T-helper 2 cell treated with Interferon-gamma antibody and Interleukin-4, amounts not matched to agents 100 ng/mL and 5 ng/mL, for 36 hours (primary cell): ENCODE measurements around the gene MMEL1. TPM values are rescaled to one million over a fixed set of nuclear protein-coding genes. Genes with fewer than 3 reads are reported as not detected.
"Not testable (repeated sequence)": the region's sequence is repeated elsewhere in the genome, so short reads cannot be mapped to it uniquely, and the experiment has no call there.

ENCODE experiments used
- intact Hi-C: fragments of 100-400 bp; cut with micrococcal nuclease; formaldehyde crosslinking; loops from one replicate; pipeline ENCODE4 v1.15.1; 2023
- total RNA-seq: library from RNA; stranded (reverse); gene quantifications from 2 replicates; pipeline ENCODE4 v1.2.3, GENCODE V29; 2022

MMEL1 gene
- total RNA-seq, 1 donor from 2014 or later = 0.95 TPM

DNA sequence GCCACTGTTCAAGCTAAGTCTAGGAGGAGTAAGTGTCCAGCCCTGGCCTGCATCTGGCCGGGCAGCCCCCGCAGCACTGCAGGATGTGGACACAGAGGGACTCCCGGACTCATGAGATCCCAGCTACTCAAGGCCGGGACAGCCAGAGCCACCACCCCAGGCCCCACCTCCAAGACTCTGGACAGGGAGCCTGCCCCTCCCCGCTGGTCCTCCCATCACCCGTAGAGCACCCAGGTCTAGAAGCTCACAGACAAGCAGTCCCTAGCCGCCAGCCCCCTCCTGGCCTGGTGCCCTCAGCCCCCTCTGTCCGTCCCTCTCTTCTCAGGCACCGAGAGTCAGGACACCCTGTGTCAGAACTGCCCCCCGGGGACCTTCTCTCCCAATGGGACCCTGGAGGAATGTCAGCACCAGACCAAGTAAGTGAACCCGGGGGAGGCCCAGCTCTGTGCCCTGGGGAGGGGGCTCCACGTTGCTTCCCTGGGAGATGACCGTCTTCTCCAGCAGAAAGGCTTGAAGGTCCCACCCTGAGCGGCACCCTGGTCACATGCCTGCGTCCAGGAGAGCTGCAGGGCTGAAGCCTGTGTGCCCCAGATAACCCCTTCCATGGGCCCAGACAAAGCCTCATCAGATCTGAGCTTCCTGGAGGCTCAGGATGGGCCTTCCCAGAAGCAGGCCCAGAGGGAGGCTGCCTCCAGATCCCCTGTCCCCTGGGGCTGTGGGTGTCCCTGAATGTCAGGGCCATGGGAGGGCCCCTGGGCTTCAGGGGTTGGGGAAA is 72.3 kb downstream of the MMEL1 start:
- intact Hi-C loops = no loop called here

DNA sequence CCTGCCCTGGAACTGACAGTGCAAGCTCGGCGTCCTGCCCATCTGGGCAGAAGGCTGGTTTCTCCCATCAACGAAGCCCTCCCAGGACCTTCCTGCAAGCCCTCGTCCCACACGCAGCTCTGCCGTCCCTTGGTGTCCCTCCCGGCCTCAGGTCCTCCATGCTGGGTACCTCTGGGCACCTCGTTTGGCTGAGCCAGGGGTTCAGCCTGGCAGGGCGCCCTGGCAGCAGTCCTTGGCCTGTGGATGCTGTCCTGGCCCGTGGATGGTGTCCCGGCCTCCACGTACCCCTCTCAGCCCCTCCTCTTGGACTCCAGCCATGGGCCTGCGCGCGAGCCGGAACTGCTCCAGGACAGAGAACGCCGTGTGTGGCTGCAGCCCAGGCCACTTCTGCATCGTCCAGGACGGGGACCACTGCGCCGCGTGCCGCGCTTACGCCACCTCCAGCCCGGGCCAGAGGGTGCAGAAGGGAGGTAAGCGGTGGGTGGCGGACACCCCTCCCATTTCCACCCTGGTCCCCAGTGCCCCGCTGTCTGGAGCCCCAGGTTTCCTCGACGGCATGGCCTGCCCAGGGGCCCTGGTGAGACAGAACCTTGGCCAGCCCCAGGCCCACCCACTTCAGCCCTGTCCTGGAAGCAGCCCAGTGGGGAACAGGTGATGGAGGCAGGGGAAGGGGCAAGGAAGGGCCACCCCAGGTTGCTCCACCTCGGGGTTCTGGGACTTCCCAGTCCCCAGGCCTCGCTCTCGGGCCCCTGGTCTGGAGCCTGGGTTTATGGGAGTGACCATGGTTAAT is 73.1 kb downstream of the MMEL1 start:
- intact Hi-C loops = no loop called here

DNA sequence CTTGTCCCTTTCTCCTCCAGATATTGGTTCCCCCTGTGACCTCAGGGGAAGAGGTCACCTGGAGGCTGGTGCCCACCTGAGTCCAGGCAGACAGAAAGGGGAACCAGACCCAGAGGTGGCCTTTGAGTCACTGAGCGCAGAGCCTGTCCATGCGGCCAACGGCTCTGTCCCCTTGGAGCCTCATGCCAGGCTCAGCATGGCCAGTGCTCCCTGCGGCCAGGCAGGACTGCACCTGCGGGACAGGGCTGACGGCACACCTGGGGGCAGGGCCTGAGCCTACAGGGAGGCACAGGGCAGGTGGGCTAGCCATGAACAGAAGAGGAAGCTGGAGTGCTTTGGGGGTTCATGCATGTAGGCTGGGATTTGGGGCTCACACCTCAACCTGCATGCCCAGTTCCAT is 74.0 kb downstream of the MMEL1 start:
- intact Hi-C loops = no loop called here

DNA sequence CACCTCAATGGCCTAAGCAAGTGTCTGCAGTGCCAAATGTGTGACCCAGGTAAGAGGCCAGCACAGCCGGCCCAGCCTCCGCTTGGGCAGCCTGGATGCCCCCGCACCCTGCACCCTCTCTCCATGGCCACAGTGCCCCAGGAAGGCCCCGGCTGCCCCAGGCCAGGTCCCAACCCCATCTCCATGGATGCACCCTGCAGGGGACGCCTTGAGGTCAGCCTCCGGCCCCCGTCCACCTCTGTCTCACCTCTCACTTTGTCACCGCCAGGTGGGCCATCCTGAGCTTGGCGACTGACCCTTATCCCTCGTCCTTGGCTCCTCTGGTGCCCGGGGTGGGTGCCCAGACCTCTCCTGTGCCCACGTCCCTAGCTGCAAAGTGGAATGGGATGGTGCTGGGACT is 74.4 kb downstream of the MMEL1 start:
- intact Hi-C loops = no loop called here

DNA sequence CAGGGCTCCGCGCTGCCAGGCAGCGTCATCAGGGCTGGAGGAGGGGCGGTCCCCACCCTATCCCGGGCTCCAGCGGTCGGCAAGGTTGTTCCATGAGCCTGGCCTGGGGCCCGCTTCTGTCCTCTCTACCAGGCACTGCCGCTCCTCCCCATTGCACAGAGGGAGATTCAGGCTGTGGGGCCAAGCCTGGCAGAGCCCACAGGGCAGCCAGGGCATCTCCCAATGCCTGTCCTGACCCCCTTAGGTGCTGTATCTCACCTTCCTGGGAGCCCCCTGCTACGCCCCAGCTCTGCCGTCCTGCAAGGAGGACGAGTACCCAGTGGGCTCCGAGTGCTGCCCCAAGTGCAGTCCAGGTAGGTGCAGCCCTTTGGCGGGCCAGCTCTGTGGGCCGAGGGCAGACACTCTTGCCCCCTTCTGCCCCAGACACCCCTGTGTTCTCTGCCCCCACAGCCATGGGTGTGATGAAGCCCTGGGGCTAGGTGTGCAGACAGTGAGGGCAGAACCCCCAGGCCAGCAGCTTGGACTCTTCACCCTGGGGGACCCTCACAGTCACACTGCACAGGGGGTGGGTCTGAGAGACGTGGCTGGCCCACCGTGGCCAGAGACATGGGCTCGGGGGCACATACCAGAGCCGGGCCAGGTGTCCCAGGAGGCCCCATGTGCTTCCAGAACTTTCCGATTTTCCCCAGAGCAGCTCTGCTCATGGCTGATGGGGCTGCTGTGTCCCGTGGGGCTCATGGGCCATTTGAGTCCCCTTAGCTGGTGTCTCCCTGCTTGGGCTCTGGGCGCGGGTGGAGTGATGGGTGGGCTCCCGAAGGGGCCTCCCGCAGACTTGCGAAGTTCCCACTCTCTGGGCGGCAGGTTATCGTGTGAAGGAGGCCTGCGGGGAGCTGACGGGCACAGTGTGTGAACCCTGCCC is 75.1 kb downstream of the MMEL1 start:
- intact Hi-C loops = no loop called here

DNA sequence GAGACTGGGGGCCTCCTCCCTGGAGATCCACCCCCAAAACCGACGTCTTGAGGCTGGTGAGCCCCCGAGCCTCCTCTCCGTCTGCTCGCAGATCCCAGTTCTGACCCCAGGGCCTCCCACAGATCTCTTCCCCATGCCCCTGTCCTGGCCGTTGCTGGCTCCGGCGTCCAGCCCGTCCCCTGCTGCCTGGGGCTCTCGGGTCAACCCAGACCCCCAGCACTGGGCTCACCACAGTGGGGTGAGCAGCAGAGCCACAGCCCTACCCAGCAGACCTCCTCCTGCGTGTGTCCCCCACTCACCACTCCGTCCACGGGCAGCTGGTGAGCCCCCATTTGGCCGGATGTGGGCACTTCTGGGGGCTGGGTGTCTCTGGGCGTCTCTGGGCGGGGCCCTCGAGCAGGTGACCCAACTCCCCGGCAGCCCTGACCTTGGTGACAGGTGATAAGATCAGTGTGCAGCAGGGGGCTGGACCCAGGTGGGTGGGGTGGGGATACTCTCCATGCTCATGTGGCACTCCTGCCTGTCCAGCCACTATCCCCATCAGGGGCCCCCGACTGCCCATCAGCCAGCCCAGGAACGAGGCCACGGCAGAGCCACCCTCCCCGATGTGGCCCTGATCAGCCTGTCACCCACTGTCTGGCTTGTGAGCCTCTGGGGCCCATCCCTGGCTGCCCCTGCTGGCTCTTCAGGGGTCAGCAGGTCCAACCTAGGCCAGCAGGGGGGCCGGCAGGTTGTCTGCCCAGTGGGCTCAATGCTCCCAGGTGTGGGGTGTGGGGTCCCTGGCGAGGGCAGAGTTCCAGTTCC is 75.9 kb downstream of the MMEL1 start:
- intact Hi-C loops = loop anchor here (1.0 kb wide), 2 partner anchors 9 to 21 kb away; no protein-coding TSS in a partner anchor

DNA sequence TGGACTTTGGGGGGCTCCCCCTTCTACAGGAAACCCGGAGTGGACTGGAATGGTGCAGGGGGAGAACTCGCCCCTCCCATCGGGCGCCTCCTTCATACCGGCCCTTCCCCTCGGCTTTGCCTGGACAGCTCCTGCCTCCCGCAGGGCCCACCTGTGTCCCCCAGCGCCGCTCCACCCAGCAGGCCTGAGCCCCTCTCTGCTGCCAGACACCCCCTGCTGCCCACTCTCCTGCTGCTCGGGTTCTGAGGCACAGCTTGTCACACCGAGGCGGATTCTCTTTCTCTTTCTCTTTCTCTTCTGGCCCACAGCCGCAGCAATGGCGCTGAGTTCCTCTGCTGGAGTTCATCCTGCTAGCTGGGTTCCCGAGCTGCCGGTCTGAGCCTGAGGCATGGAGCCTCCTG is 76.5 kb downstream of the MMEL1 start, which contains the start of gene TNFRSF14:
TSS of gene TNFRSF14 (plus strand) at position 95 of the 401 bp plus-strand sequence. CDS start at position 389, 294 bp downstream.
- intact Hi-C loops = loop anchor here (1.0 kb wide), 2 partner anchors 8 to 22 kb away; no protein-coding TSS in a partner anchor

DNA sequence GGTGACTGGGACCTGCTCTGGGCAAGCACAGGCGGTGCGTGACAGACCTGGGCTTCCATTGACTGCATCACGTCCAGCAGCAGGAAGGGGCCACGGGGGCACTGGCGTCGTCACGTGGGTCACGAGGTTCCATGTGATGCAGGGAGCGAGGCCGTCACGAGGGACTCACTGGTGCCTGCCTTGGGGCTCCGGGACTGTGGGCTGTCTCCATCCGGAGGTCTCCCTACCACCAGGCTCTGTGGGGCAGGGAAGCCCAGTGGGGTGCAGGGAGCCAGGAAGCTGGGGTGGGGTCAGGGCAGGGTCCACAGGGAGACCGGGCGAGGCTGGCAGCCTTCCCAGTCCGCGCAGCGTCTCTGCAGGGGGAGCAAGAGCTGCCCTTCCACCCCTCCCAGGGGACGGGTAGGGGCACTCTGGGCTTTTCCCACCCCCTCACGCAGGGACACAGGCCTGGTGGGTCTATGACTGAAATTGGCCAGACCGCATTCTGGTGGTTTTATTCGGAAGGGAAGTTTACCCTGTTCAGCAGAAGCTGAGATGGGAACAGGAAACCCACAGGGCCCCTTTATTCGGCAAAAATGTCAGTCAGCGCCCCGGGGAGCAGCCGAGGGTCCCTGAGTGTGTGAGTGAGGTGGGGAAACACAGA is 77.1 kb downstream of the MMEL1 start:
- intact Hi-C loops = loop anchor here (1.0 kb wide), 3 partner anchors 7 to 31 kb away; partner anchors contain the start of gene PRXL2B

DNA sequence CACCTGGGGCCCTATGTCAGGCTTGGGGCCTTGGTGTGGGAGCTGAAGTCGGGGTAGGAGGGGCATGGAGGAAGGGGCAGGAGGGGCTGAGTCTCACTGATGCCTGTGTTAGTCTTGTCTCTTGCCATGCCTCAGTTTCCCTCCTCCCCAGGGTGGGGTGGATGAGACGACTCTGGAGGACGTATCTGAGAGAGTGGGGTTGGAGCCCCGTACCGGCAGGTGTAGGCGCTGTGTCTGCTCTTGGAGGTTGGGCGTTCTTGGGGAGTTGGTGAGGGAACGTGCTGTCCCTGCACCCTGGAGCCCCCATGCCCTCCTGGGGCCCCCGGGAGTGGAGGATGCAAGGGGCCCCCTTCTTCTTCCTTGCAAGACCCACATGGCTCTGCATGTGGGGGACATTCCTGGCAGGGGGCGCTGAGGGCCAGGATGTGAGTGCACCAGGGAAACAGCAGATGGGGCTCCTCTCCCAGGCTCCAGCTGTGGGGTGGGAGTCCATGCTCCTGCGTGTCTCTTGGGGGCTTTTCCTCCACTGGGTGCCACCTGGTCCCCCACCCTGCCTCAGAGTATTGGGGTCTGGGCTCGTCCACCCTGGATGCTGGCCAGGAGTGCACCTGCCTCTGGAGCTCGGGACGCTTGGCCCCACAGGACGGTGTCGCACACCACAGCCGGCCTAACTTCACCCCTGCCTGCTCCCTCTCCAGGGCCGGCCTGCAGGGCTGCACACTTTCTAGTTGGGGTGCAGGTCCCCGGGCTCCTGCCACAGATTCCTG is 78.0 kb downstream of the MMEL1 start:
- intact Hi-C loops = loop anchor here (1.0 kb wide), 1 partner anchor 31 kb away; the partner anchor contains the start of gene PRXL2B

DNA sequence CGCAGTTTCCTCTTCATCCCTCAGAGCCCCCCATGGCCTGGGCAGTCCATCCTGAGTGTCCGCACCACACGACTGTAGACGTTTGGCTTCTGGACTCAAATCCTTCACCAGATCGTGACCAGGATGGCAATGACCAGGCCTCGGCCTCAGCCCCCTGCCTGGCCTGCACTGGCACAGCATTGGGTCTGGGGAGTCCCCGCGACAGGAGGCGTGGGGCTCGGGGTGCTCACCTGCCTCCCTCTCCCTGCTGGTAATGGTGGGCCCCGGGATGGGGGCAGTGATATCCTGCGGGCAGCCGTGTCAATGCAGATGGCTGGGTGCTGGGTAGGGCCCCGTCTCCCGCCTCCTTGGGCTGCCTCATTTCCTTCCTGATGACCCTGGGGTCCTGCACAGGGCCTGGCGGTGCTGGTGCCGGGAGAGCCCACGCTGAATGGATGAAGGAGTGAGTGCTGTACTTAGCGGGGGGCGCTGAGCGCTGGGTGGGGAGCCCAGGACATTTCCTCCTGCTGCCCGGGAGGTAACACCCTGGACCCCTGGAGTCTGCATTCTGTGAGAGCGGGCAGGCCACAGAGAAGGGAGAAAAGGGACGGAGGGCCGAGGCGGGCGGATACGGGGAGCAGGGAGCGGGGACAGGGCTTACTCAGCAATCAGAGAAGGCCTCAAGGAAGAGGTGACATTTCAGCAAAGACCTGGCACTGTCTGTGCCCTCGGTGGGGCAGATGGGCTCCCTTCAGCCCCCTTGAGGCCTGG is 78.8 kb downstream of the MMEL1 start:
- intact Hi-C loops = no loop called here

DNA sequence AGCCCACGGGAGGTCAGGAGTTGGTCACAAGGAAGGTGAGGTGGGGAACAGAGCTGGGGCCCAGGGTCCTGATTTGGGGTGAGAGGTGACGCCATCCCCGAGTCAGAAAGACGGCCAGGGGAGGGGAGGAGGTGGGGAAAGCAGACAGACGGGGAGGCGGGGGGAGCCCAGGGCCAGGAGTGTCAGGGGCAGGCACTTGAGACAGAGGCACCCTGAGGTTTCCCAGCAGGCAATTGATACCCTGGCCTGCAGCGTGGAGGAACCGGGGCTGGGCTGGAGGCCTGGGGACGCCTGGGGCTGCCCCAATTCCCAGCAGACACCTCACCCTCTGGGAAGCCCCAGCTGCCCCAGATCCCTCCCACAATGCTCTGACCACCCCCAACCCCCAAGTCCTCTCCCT is 79.7 kb downstream of the MMEL1 start:
- intact Hi-C loops = not testable (repeated sequence)

DNA sequence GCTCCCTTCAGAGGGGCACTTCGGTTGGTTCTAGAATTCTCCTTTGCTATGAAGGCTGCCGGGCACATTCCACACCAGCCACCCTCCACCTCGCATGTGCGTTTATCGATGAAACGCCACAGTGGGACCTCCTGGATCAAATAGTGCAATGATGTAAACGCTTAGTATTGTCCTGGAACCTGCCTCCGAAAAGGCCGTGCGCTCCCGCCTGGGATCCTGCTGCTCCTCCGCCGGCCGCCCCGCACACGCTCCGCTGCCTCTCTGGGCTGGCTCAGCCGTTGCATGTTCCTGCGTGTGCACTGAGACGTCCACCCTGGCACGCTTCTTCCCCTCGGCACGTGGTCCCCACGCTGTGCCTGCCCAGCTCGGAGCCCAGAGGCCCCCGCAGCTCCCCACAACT is 80.6 kb downstream of the MMEL1 start:
- intact Hi-C loops = no loop called here

DNA sequence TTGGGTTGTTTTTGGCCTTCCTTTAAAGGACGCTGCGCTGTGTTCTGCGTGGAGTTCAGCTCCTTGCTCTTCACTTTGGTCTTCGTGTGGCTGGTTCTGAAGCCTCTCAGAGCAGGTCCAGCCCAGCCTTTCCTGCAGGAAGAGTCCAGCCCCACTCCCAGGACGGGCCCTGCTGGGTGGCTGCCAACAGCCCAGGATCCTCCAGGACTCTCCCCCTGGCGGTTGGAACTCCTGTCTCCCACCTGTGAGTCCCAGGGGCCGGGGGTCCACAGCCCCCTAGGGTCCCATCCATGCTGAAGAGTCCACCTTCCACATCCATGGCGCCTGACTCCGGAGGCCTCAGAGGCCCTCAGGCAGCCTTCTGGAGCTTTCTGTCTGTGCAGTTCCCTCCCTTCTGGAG is 81.3 kb downstream of the MMEL1 start:
- intact Hi-C loops = not testable (repeated sequence)

DNA sequence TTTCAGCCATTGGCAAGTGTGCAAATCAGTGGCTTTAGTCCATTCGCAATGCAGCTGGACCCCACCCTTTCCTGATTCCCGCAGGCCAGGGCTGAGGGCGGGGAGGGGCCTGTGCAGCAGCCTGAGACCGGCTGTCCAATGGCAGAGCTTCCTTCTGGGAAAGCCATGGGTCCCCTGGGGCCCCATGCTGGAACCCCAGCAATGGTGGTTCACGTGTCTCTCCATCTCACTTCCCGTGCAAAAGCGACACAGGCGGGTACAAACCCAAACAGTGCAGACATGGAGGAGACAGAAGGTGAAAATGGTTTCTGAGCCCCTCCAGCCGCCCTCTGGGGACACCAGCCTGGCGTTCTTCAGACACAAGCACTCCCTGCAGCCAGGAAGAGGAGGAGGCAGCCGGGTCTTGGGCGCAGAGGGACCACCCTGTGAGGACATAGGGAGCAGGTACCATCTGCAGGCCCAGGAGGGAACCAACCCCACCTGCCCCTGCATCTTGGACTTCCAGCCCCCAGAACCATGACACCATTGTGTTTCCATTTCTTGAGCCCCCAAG is 82.4 kb downstream of the MMEL1 start:
- intact Hi-C loops = not testable (repeated sequence)

DNA sequence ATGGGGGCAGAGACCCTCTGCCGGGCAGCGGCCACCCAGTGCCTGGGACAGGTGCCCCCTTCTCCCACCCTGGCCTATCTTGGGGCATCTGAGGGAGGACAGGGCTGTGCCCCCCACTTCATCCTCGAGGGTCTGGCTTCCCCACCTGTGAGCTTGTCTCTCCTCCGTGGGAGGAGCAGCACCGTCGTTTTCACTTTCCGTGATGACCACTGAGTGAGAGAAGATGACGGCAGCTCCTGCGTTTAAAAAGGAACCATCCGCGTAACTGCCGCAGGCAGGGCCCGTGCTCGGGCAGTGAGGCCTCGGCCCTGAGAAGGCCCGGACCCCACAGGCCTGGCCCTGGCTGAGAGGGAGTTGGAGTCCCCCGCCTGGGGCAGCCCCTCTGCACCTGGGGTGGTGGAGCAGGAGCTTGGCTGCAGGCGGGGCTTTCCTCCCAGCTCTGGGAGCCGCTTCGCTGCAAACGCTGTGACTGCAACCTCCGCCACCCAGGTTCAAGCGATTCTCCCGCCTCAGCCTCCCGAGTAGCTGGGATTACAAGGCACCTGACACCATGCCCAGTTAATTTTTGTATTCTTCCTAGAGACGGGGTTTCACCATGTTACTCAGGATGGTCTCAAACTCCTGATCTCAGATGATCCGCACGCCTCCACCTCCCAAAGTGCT is 83.3 kb downstream of the MMEL1 start:
- intact Hi-C loops = not testable (repeated sequence)

DNA sequence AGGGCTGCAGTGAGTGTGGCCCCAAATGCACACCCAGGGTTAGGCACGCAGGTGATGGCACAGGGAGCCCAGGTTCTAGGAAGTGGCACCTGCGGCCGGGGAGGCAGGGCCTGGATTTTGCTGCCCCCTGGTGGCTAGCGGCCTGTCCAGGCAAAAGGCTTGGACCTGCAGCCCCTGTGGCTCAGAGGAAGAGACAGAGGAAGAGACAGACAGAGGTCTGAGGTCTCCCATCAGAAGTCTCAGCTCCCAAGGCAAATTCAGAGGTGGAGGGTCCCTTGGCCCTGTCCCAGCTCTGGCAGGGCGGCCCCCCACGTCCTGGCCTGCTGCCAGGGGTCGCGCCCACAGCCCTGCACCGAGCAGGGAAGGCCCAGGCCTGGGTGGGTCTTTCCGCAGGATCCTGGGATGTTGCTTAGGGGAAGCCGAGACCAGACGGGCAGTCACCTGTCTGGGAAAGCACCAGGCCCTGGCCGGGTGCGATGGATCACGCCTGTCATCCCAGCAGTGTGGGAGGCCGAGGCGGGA is 84.7 kb downstream of the MMEL1 start:
- intact Hi-C loops = loop anchor here (1.0 kb wide), 2 partner anchors 8 to 38 kb away; partner anchors contain the start of genes PRXL2B and TNFRSF14
